Measurements from ENCODE around the gene TLL2.

- TF ChIP-seq EZH2 (IDR thresholded peaks at IDR 0.05; ENCODE audit: borderline replicate concordance, low read depth, low read length, poor library complexity, severe bottlenecking), result no peak
- TF ChIP-seq, protein P1, sequence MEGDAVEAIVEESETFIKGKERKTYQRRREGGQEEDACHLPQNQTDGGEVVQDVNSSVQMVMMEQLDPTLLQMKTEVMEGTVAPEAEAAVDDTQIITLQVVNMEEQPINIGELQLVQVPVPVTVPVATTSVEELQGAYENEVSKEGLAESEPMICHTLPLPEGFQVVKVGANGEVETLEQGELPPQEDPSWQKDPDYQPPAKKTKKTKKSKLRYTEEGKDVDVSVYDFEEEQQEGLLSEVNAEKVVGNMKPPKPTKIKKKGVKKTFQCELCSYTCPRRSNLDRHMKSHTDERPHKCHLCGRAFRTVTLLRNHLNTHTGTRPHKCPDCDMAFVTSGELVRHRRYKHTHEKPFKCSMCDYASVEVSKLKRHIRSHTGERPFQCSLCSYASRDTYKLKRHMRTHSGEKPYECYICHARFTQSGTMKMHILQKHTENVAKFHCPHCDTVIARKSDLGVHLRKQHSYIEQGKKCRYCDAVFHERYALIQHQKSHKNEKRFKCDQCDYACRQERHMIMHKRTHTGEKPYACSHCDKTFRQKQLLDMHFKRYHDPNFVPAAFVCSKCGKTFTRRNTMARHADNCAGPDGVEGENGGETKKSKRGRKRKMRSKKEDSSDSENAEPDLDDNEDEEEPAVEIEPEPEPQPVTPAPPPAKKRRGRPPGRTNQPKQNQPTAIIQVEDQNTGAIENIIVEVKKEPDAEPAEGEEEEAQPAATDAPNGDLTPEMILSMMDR (conservative IDR thresholded peaks at IDR 0.05; ENCODE audit: low read depth, low read length), result no peak
These were observed 22.4 kb upstream of the TLL2 start for GRCh38 chr10:96536129-96536528.
